Esophagus muscularis mucosa (tissue), 4 donors: Measurements from ENCODE around the gene RARB. TPM values are rescaled to one million over a fixed set of nuclear protein-coding genes. Genes with fewer than 3 reads are reported as not detected.

Experiments used
- DNase-seq: peaks from one replicate; pipeline ENCODE4 v3.0.0-alpha.2; 2017; ENCODE audit errors: extremely low spot score
- H3K27ac ChIP-seq, 4 donors: fragments of 200-600 bp; sonication (generic); replicated peaks in 1 of 4; 1 replicate in 3 of 4; 2 replicates in 1 of 4; pipeline ENCODE4 v1.5.1; 2016 to 2019; ENCODE audit warnings: mild to moderate bottlenecking in 1 of 4
- H3K27me3 ChIP-seq, 4 donors: fragments of 200-600 bp; sonication (generic); one replicate each; pipeline versions ENCODE4 v1.5.1 to v1.6.0; 2016 to 2019
- H3K36me3 ChIP-seq, 4 donors: fragments of 200-600 bp; sonication (generic); one replicate each; pipeline ENCODE4 v1.5.1; 2016 to 2019
- H3K4me1 ChIP-seq, 4 donors: fragments of 200-600 bp; sonication (generic); one replicate each; pipeline ENCODE4 v1.5.1; 2016 to 2019
- H3K4me3 ChIP-seq, 4 donors: fragments of 200-600 bp; sonication (generic); 1 replicate in 2 of 4; 2 replicates in 2 of 4; pipeline ENCODE4 v1.5.1; 2016 to 2019; ENCODE audit warnings: mild to moderate bottlenecking in 4 of 4, moderate library complexity in 1 of 4
- H3K9me3 ChIP-seq, 4 donors: fragments of 200-600 bp; sonication (generic); 1 replicate in 3 of 4; 2 replicates in 1 of 4; pipeline ENCODE4 v1.5.1; 2016 to 2019
- CTCF ChIP-seq, 3 experiments: fragments of 200-600 bp in 2 of 3; fragments of 450-650 bp in 1 of 3; sonication (generic) in 2 of 3; IDR thresholded peaks; one replicate each; pipeline ENCODE4 v1.5.1; 2017 to 2019; ENCODE audit warnings: antibody characterized with exemption in 3 of 3, mild to moderate bottlenecking in 2 of 3, moderate library complexity in 1 of 3
- EP300 ChIP-seq: sonication (generic); formaldehyde crosslinking; IDR thresholded peaks from one replicate; pipeline ENCODE4 v1.6.1; 2017; ENCODE audit warnings: antibody characterized with exemption
- POLR2A ChIP-seq: fragments of 450-650 bp; IDR thresholded peaks from one replicate; pipeline ENCODE4 v1.6.1; 2017; ENCODE audit warnings: antibody characterized with exemption, moderate library complexity, mild to moderate bottlenecking, low read depth
- POLR2AphosphoS5 ChIP-seq, 2 donors: sonication (generic); formaldehyde crosslinking; IDR thresholded peaks; one replicate each; pipeline ENCODE4 v1.6.1; 2017; ENCODE audit warnings: antibody characterized with exemption in 2 of 2
- WGBS: methylation state at CpG from one replicate; pipeline ENCODE4 v1.1.5; 2018; 5-methylcytosine and 5-hydroxymethylcytosine counted together
- intact Hi-C: fragments of 100-400 bp; cut with DNase I; formaldehyde crosslinking; loops from one replicate; pipeline ENCODE4 v1.15.1; 2023
- total RNA-seq, 4 donors: library from RNA; depleted of rRNA; stranded (reverse); fragments of >200 nt; gene quantifications; one replicate each; pipeline versions ENCODE4 v1.1.0 to v1.2.1, GENCODE V29; 2016

Gene RARB
- total RNA-seq, 4 donors from 2014 or later = 29.2 to 51.9 (median 40.9) TPM

- H3K4me3 ChIP-seq = peak overlapping the region in 3 of 4 donors; percentile 7 to 15 (median 10)
- H3K27me3 ChIP-seq = no peaks in the 10 kb centered on the region
- H3K9me3 ChIP-seq = no peaks in the 10 kb centered on the region
- peak in 1 of 2 donors; percentile 22 for TF ChIP-seq POLR2AphosphoS5 (IDR thresholded peaks at IDR 0.05)
- no peak for TF ChIP-seq POLR2A
- DNase-seq = no peak
- intact Hi-C loops = no loop called here
- WGBS = 35% methylated on average over 16 of the region's 16 CpGs
- H3K27ac ChIP-seq = peak overlapping the region; percentile 72 to 83 (median 80)
- H3K36me3 ChIP-seq = no peaks in the 10 kb centered on the region
- peaks cover 58 to 100% (median 97%) of the 10 kb centered on the region in 4 donors for H3K4me1 ChIP-seq
Measured at GRCh38 chr3:25454005-25454927, 26.2 kb downstream of the RARB start.

DNA sequence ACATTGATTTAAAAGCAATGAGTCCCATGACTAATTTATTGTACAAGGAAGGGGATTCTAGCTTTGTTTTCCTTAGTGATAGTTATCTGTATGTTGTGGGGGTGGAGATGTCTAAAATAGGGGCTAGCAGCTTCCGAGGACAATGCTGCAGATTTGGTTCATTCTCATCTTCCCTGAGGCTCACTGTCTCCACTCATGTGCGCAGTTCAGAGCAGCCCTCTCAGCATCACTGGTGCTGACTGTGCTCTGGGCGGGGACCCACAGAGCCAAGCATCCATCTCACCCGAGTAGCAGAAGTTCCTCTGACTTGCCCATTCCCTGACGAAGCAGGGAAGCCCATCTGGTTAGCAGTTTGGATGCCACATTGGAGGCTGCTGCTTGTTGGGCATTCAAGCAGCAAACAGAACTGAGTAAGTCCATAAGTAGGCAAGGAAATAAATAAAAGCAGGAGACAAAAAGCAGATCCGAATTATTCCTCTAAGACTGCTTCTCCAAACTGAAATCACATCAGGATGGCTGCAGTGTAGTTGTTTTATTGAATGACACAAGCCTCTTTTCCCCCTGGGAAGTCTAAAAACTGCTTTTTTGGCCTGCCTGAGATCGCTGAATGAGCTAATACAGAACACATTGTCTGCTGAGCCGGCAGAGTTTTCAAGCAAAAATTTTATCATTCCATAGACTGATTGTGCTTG is 27.5 kb downstream of the RARB start:
- no peaks in the 10 kb centered on the region for H3K36me3 ChIP-seq
- no peak for DNase-seq
- H3K4me1 ChIP-seq = peaks cover 50 to 100% (median 96%) of the 10 kb centered on the region in 4 donors
- peak overlapping the region; percentile 72 to 83 (median 80) for H3K27ac ChIP-seq
- no peaks in the 10 kb centered on the region for H3K9me3 ChIP-seq
- H3K4me3 ChIP-seq = peak overlapping the region in 2 of 4 donors; percentile 19
- no peak for TF ChIP-seq POLR2A
- no peak for TF ChIP-seq EP300
- TF ChIP-seq CTCF (IDR thresholded peaks at IDR 0.05) = no peak
- peak; percentile 55 to 66 for TF ChIP-seq POLR2AphosphoS5 (IDR thresholded peaks at IDR 0.05)
- H3K27me3 ChIP-seq = no peaks in the 10 kb centered on the region
- 21% methylated on average over 5 of the region's 8 CpGs for WGBS
- intact Hi-C loops = no loop called here

DNA sequence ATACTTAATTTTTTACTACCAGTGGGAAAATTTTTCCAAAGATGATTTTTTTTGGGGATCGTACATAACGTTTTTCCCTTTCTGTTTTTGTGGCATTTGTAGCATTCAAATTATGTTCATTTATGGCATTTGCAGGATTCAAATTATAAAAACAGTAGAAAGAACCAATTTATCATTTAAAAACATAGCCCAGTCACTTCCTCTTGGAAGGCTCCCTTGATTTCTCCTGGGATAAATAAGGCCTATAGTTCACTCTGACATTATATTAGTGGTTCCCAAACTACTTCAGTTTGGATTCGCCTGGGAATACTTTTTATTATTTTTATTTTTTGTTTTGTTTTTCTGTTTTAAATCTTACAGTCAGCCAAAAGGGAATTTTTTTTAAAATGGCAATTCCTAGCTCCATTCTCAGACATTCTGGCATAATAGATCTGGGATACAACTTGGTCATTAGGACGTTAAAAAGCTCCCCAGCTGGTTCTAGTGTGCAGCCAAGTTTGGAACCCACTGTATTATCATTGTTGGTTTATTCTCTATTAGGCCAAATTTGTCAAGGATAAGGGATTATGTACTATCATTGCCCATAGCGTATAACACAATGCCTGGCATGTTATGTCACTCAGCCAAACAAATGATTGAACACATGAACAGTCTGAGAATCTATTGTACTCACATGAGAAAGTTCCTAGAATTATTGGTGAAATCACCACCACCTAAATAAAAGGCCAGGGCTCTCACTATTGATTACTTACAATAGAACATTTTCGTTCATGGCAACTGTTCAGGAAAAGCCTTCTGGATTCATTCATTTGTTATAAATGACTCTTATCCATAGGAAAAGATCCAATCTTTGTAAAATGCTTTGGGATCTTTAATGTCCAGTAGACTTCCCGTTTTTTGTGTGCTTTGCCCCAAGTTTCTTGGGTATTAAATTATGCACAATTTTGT is 28.9 kb downstream of the RARB start:
- no peak overlapping the region for H3K4me3 ChIP-seq
- H3K4me1 ChIP-seq = peaks cover 49 to 98% (median 94%) of the 10 kb centered on the region in 4 donors
- intact Hi-C loops = no loop called here
- TF ChIP-seq EP300 = no peak
- TF ChIP-seq POLR2AphosphoS5 (IDR thresholded peaks at IDR 0.05) = no peak
- no peak for TF ChIP-seq CTCF (IDR thresholded peaks at IDR 0.05)
- no peak for TF ChIP-seq POLR2A
- no peaks in the 10 kb centered on the region for H3K9me3 ChIP-seq
- WGBS = 58% methylated on average over 7 of the region's 7 CpGs
- peak overlapping the region; percentile 72 to 83 (median 80) for H3K27ac ChIP-seq
- H3K36me3 ChIP-seq = peaks cover 0 to 10% (median 7%) of the 10 kb centered on the region in 4 donors
- no peaks in the 10 kb centered on the region for H3K27me3 ChIP-seq
- DNase-seq = peak; percentile 12

- no peaks in the 10 kb centered on the region for H3K27me3 ChIP-seq
- intact Hi-C loops = no loop called here
- no peak overlapping the region for H3K4me3 ChIP-seq
- no peaks in the 10 kb centered on the region for H3K9me3 ChIP-seq
- 28% methylated on average over 7 of the region's 7 CpGs for WGBS
- peaks cover 56 to 98% (median 90%) of the 10 kb centered on the region in 4 donors for H3K4me1 ChIP-seq
- no peak for TF ChIP-seq POLR2A
- TF ChIP-seq POLR2AphosphoS5 (IDR thresholded peaks at IDR 0.05) = no peak
- no peak for TF ChIP-seq CTCF (IDR thresholded peaks at IDR 0.05)
- TF ChIP-seq EP300 = no peak
- DNase-seq = no peak
- peak overlapping the region; percentile 72 to 83 (median 80) for H3K27ac ChIP-seq
- peaks cover 0 to 11% (median 8%) of the 10 kb centered on the region in 4 donors for H3K36me3 ChIP-seq
Measured at GRCh38 chr3:25457671-25458419, 29.8 kb downstream of the RARB start.
